GM12878 (cell line): ENCODE results near the gene KCND3. TPM values are rescaled to one million over a fixed set of nuclear protein-coding genes. Genes with fewer than 3 reads are reported as not detected.

Experiments
- ATAC-seq: fragments of 200-7000 bp; cut with Tn5 transposase; 3 replicates; pipeline ENCODE4 v1.9.1; 2020; ENCODE audit warnings: mild to moderate bottlenecking, moderate library complexity
- BruUV-seq: library from RNA; stranded (reverse); fragments of 400-500 nt; replicated peaks from 2 replicates; lab custom pipeline; 2021; lab: Mats Ljungman, UMichigan
- CTCF ChIA-PET: fragments of 300-600 bp; sonication (Branson Sonifier 250); formaldehyde crosslinking; extraction: SDS; loops from one replicate; lab custom pipeline; 2021; ENCODE audit warnings: inconsistent platforms; lab: Yijun Ruan, JAX
- POLR2A ChIA-PET: fragments of 350-600 bp; formaldehyde crosslinking; extraction: SDS; loops from one replicate; lab custom pipeline; 2021; ENCODE audit warnings: inconsistent platforms; lab: Charles Lee
- RAD21 ChIA-PET: fragments of 300-600 bp; sonication (Branson Sonifier 250); formaldehyde crosslinking; loops from one replicate; lab custom pipeline; 2023; ENCODE audit warnings: antibody characterized with exemption; ENCODE audit not compliant: unreplicated experiment; lab: Charles Lee
- SMC1A ChIA-PET: fragments of 300-600 bp; sonication (Branson Sonifier 250); formaldehyde crosslinking; loops from one replicate; lab custom pipeline; 2023; ENCODE audit not compliant: unreplicated experiment, uncharacterized antibody; lab: Charles Lee
- DNase-seq: peaks from one replicate; pipeline ENCODE4 v3.0.0-alpha.2; 2011; ENCODE audit warnings: low read depth, low spot score
- FAIRE-seq: peaks from 3 replicates; lab custom pipeline; 2011; peaks lifted over from hg19 to GRCh38; lab: Jason Lieb, UNC
- H2AFZ ChIP-seq: 2 replicates; pipeline ENCODE4 v1.6.0; 2011; ENCODE audit warnings: low read depth, low read length, control low read depth; ENCODE audit not compliant: control insufficient read depth
- H3K27ac ChIP-seq: 2 replicates; pipeline ENCODE4 v1.5.1; 2011; ENCODE audit warnings: control low read depth; ENCODE audit not compliant: control insufficient read depth, insufficient read depth
- H3K27me3 ChIP-seq, 2 experiments: replicated peaks in 1 of 2; 2 replicates each; pipeline versions ENCODE4 v1.6.0 to v1.6.1; 2011; ENCODE audit warnings: low read length in 1 of 2; ENCODE audit not compliant: control insufficient read depth in 2 of 2, insufficient read depth in 2 of 2
- H3K36me3 ChIP-seq, 2 experiments: 2 replicates each; pipeline ENCODE4 v1.5.1; 2011; ENCODE audit warnings: low read length in 1 of 2; ENCODE audit not compliant: control insufficient read depth in 2 of 2, insufficient read depth in 2 of 2
- H3K4me1 ChIP-seq: 2 replicates; pipeline ENCODE4 v1.6.1; 2011; ENCODE audit warnings: mild to moderate bottlenecking, low read length, moderate library complexity, mixed read lengths; ENCODE audit not compliant: control insufficient read depth, insufficient read depth
- H3K4me2 ChIP-seq: 2 replicates; pipeline ENCODE4 v1.6.0; 2011; ENCODE audit warnings: control low read depth; ENCODE audit not compliant: control insufficient read depth, insufficient read depth
- H3K4me3 ChIP-seq: fragments of 200-600 bp; sonication (generic); 2 replicates; pipeline ENCODE4 v1.5.1; 2016
- H3K79me2 ChIP-seq: 2 replicates; pipeline ENCODE4 v1.6.0; 2011; ENCODE audit warnings: low read length; ENCODE audit not compliant: control insufficient read depth, insufficient read depth
- H3K9ac ChIP-seq: 2 replicates; pipeline ENCODE4 v1.8.0; 2011; ENCODE audit warnings: low read length, control low read depth, mixed read lengths; ENCODE audit not compliant: control insufficient read depth, insufficient read depth
- H3K9me3 ChIP-seq: replicated peaks from 3 replicates; pipeline ENCODE4 v1.5.1; 2011; ENCODE audit warnings: mild to moderate bottlenecking, low read length; ENCODE audit not compliant: control insufficient read depth, insufficient read depth
- H4K20me1 ChIP-seq: 2 replicates; pipeline ENCODE4 v1.6.0; 2011; ENCODE audit not compliant: control insufficient read depth, insufficient read depth
- BMI1 ChIP-seq: fragments of 450-650 bp; IDR thresholded peaks from 2 replicates; pipeline ENCODE4 v1.6.1; 2016; ENCODE audit warnings: mild to moderate bottlenecking, moderate library complexity, borderline replicate concordance
- CBFB ChIP-seq: IDR thresholded peaks from 2 replicates; pipeline ENCODE4 v1.6.1; 2016; ENCODE audit warnings: antibody characterized with exemption, low read depth
- CBX5 ChIP-seq: sonication (generic); IDR thresholded peaks from 2 replicates; pipeline ENCODE4 v1.6.1; 2016; ENCODE audit warnings: low read depth, moderate library complexity, mild to moderate bottlenecking, inconsistent platforms
- CREM ChIP-seq: IDR thresholded peaks from 2 replicates; pipeline ENCODE4 v1.6.1; 2014; ENCODE audit warnings: antibody characterized with exemption, low read depth
- EED ChIP-seq: sonication (generic); IDR thresholded peaks from 2 replicates; pipeline ENCODE4 v1.6.1; 2016; ENCODE audit warnings: antibody characterized with exemption, low read depth
- EGR1 ChIP-seq, 2 experiments: IDR thresholded peaks; 1 replicate in 1 of 2; 2 replicates in 1 of 2; pipeline ENCODE4 v1.6.1; 2011 to 2012; ENCODE audit warnings: low read depth in 2 of 2, low read length in 2 of 2, borderline replicate concordance in 1 of 2, mild to moderate bottlenecking in 1 of 2, moderate library complexity in 1 of 2
- FOS ChIP-seq: IDR thresholded peaks from 3 replicates; pipeline ENCODE4 v1.6.1; 2011; ENCODE audit warnings: borderline replicate concordance; ENCODE audit not compliant: insufficient read length; ENCODE audit errors: extremely low read depth
- IKZF2 ChIP-seq, 2 experiments: fragments of 450-650 bp; IDR thresholded peaks; 2 replicates each; pipeline ENCODE4 v1.6.1; 2017; ENCODE audit warnings: mild to moderate bottlenecking in 2 of 2, moderate library complexity in 2 of 2
- KAT2A ChIP-seq: conservative IDR thresholded peaks from 2 replicates; pipeline ENCODE4 v1.6.1; 2011; ENCODE audit warnings: low read depth, low read length; ENCODE audit not compliant: control insufficient read depth
- MTA3 ChIP-seq: IDR thresholded peaks from 2 replicates; pipeline ENCODE4 v1.6.1; 2012; ENCODE audit warnings: low read length, inconsistent platforms, borderline replicate concordance
- NFXL1 ChIP-seq: fragments of 450-650 bp; IDR thresholded peaks from 2 replicates; pipeline ENCODE4 v1.6.1; 2017; ENCODE audit warnings: antibody characterized with exemption, mild to moderate bottlenecking, borderline replicate concordance
- PKNOX1 ChIP-seq: fragments of 450-650 bp; IDR thresholded peaks from 2 replicates; pipeline ENCODE4 v1.6.1; 2016; ENCODE audit warnings: mild to moderate bottlenecking
- RAD51 ChIP-seq: fragments of 450-650 bp; IDR thresholded peaks from 2 replicates; pipeline ENCODE4 v1.6.1; 2016; ENCODE audit warnings: moderate library complexity, mild to moderate bottlenecking, inconsistent platforms
- RB1 ChIP-seq: fragments of 450-650 bp; formaldehyde crosslinking; IDR thresholded peaks from 2 replicates; pipeline ENCODE4 v1.6.1; 2017; ENCODE audit warnings: mild to moderate bottlenecking, borderline replicate concordance
- SMC3 ChIP-seq: IDR thresholded peaks from 2 replicates; pipeline ENCODE4 v1.6.1; 2011; ENCODE audit warnings: low read length, improper control_type of control experiment, borderline replicate concordance
- SPI1 ChIP-seq: IDR thresholded peaks from 2 replicates; pipeline ENCODE4 v1.6.1; 2011; ENCODE audit warnings: low read depth, mild to moderate bottlenecking, low read length, moderate library complexity, borderline replicate concordance; ENCODE audit not compliant: insufficient read depth
- STAT1 ChIP-seq: fragments of 450-650 bp; conservative IDR thresholded peaks from 2 replicates; pipeline ENCODE4 v1.6.1; 2014; ENCODE audit warnings: antibody characterized with exemption, mild to moderate bottlenecking
- TAF1 ChIP-seq: IDR thresholded peaks from 2 replicates; pipeline ENCODE4 v1.6.1; 2011; ENCODE audit warnings: mild to moderate bottlenecking, low read depth, low read length, borderline replicate concordance
- USF1 ChIP-seq: IDR thresholded peaks from 2 replicates; pipeline ENCODE4 v1.6.1; 2011; ENCODE audit warnings: borderline replicate concordance, low read depth, mild to moderate bottlenecking, moderate library complexity, mixed read lengths, low read length; ENCODE audit not compliant: insufficient read depth; ENCODE audit errors: extremely low read length
- ZNF274 ChIP-seq: IDR thresholded peaks from one replicate; pipeline ENCODE4 v1.8.0; 2011; ENCODE audit not compliant: insufficient read length, insufficient read depth
- WGBS: methylation state at CpG from one replicate; pipeline ENCODE4 v1.1.6; 2016; ENCODE audit warnings: low lambda C conversion rate; ENCODE audit not compliant: insufficient replicate concordance, insufficient coverage; ENCODE audit errors: missing lambda C conversion rate; 5-methylcytosine and 5-hydroxymethylcytosine counted together
- in situ Hi-C: fragments of 300-500 bp; cut with MboI; formaldehyde crosslinking; loops from 9 replicates; pipeline ENCODE4 v1.14.3; 2018; ENCODE audit warnings: mixed read lengths
- intact Hi-C: fragments of 100-400 bp; cut with micrococcal nuclease; formaldehyde crosslinking; loops from one replicate; pipeline ENCODE4 v1.14.2; 2022; ENCODE audit not compliant: unreplicated experiment
- polyA plus RNA-seq, 11 experiments: library from polyadenylated mRNA; depleted of rRNA in 4 of 11; unstranded in 6 of 11; stranded (reverse) in 5 of 11; fragments of >200 nt; fragmentation: Nextera tagmentation in 4 of 11; fragmentation: Illumina TruSeq in 1 of 11; extraction: Ambion mirVana in 4 of 11; extraction: Trizol in 1 of 11; gene quantifications; 1 replicate in 1 of 11; 2 replicates in 10 of 11; pipeline versions ENCODE4 v1.2.1 to v1.2.3, GENCODE V29; 2011 to 2016; ENCODE audit warnings: inconsistent platforms in 2 of 11, missing spikeins in 2 of 11, low read depth in 1 of 11
- total RNA-seq, 4 experiments: library from RNA; depleted of rRNA in 3 of 4; stranded (reverse); fragments of >200 nt in 3 of 4; fragmentation: Illumina TruSeq in 1 of 4; extraction: Trizol in 1 of 4; gene quantifications; 2 replicates each; pipeline versions ENCODE4 v1.2.1 to v1.2.3, GENCODE V29; 2013 to 2021

The KCND3 gene
- total and polyA plus RNA-seq, 10 of the 15 experiments (the other 5 are each of a cell fraction or from before 2014, with no cell fraction given) = 0.02 TPM; not detected in 9

- Histone ChIP-seq H3K4me3 (no peak overlapping the region), H3K27ac (no peak overlapping the region), H3K27me3 (no peaks in the 10 kb centered on the region; a peak in 2 of 4 replicates), H3K9ac (no peak overlapping the region), H3K36me3 (no peaks in the 10 kb centered on the region), H3K4me1 (no peaks in the 10 kb centered on the region), H2AFZ (no peak overlapping the region), H3K4me2 (no peak overlapping the region), H4K20me1 (no peaks in the 10 kb centered on the region), H3K9me3 (no peaks in the 10 kb centered on the region), H3K79me2 (no peaks in the 10 kb centered on the region)
- ChIA-PET RAD21 (no interaction called here), SMC1A (no interaction called here), POLR2A (no interaction called here), CTCF (no interaction called here)
- intact Hi-C loops = loop anchor here (10.0 kb wide), 1 partner anchor 277 kb away; no protein-coding TSS in a partner anchor
- WGBS = 0% methylated on average over 1 of the region's 1 CpG
- TF ChIP-seq CREM (no peak), STAT1 (no peak), USF1 (no peak), CBX5 (no peak), TAF1 (no peak), NFXL1 (no peak), FOS (no peak), ZNF274 (no peak), EED (no peak), RB1 (no peak), MTA3 (no peak), SMC3 (no peak), KAT2A (no peak), RAD51 (no peak), EGR1 (IDR thresholded peaks at IDR 0.05; ENCODE audit: borderline replicate concordance in 1 of 2, low read depth in 2 of 2, low read length in 2 of 2) (no peak), BMI1 (no peak), IKZF2 (IDR thresholded peaks at IDR 0.05) (no peak), PKNOX1 (no peak), CBFB (no peak), SPI1 (no peak)
- DNase-seq (no peak), ATAC-seq (no peak), FAIRE-seq (no peak)
- in situ Hi-C loops = no loop called here
- no TSS peak for BruUV-seq
Measured at GRCh38 chr1:112027696-112028095, 38.2 kb upstream of the KCND3 start.
